GM18858 (cell line): ENCODE measurements around the gene ZNF141.
"Not testable (repeated sequence)": the region's sequence is repeated elsewhere in the genome, so short reads cannot be mapped to it uniquely, and the experiment has no call there.

ENCODE experiments used
- ATAC-seq: cut with Tn5 transposase; IDR thresholded peaks from one replicate; pipeline ENCODE4 v1.9.1; 2021; ENCODE audit not compliant: unreplicated experiment

ZNF141 gene

DNA sequence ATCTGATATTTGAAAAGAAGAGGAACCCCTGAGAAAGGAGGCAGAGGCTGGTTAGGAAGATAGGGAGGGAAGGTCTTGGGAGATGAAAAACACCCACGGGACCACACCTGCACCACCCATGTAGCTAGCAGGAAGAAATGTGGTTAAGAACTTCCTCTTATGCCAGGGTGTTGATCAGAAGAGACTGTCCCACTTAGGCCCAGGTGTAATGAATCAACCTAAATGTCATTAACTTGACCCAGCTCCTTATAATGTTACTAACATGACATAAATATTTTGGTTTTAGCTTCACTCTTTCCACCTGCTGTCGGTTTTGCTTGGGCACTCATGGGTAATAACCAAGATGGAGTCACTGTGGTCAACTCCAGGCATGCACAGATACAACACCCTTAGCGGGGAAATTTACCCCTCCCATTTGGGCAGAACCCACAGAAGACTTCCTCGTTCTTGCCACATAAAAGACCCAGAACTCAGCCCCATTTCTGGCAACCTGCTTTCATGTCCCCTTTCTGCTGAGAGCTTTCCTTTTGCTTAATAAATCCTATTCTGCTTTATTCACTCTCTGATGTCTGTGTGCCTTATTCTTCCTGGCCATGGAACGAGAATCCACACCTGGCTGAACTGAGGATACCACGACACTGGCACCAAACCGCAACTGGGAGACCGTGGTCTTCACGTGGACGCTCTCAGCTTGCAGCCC lies 46.8 kb downstream of the ZNF141 start:
- no peak for ATAC-seq

DNA sequence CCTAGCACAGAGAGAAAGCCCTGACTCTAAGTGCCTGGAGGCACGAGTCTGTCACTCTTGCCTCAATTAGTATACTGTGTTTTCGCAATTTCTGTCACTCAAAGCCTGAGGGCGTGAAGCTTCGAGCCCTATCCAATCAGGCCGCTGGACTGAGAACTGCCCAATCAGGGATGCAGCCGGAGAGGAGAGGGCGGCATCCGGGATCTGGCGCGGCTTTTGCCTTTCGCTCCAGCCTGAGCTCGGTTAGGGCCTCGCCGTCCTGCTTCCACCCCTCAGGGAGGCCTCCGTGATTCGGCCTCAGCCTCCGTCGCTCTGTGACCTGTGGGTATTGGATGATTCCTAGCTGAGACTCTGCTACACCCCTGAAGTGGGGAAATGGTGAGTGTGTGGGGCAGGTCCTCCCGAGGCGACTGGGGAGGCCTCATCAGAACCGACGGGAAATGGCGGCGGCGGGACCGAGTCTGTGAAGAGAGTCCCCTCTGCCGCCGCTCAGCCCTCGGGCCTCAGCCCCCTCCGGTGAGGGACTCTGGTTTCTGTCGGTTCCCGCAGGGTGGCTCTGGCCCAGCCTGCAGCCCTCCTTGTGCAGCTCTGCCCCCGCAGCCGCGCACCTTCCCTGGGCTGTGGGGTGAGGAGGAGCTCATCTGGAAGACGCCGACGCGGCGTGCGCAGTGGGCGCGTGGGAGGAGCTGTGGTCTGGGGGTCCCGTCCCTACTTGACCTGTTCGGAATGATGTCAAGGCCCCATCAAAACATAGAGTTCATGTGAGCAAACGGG lies 48.5 kb downstream of the ZNF141 start:
- no peak for ATAC-seq

DNA sequence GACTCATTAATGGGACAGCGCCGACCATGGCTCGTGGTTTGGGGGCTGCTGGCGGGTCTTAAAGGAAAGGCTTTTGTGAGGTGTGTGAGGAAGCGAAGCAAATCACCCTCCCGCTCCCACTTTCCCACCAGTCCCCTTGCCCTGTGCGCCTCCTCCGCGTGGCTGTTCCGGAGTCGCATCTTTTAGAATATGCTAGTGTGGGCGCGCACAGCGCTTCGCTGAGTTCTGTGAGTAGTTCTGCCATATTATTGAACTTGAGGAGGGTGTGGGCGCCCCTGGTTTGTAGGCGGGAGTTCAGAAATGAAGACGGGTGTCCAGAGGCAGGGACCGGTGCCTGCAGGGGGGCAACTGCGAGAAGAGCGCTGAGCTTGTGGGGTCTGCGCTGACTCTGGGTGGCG lies 49.1 kb downstream of the ZNF141 start:
- ATAC-seq: no peak

DNA sequence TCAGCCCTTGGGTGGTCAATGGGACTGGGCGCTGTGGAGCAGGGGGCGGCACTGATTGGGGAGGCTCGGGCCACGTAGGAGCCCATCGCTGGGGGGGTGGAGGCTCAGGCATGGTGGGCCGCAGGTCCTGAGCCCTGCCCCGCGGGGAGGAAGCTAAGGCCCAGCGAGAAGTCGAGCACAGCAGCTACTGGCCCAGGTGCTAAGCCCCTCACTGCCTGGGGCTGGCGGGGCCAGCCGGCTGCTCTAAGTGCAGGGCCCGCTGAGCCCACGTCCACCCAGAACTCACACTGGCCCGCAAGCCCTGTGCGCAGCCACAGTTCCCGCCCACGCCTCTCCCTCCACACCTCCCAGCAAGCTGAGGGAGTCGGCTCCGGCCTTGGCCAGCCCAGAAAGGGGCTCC lies 66.4 kb downstream of the ZNF141 start:
- ATAC-seq: no peak

DNA sequence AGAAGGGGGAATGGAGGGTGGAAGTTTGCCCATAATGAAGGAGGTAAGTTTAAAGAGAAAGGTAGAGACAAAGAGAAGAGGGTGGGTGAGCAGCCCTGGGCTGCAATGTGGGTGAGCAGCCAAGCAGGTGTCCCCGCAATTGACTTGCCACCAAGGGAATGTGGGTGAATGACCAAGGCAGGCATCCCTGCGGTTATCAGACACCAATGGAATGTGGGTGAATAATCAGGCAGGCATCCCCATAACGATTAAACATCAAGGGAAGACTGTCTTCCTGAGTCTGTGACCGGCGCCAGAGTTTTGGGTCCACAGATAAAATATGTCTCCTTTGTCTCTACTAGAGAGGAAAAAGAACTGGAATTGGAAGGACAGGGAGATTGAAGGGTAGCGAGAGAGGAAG lies 70.7 kb downstream of the ZNF141 start:
- not testable (repeated sequence) for ATAC-seq

DNA sequence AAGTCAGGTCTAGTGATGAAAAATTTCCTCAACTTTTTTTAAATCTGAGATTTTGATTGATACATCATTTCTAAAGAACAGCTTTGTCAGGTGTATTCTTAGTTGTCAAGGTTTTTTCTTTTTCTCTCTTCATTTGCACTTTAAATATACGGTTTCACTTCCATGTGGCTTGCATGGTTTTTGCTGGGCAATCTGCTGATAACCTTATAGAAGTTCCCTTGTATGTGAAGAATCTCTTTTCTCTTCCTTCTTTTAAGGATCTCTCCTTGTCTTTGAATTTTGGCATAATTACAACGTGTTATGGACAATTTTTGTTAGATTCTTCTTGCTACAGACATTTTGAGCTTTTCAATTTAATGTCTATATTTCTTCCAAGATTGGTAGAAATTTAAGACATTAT lies 85.0 kb downstream of the ZNF141 start:
- ATAC-seq: no peak
